Measurements from ENCODE around the gene RCC1.
"Not testable (repeated sequence)": the region's sequence is repeated elsewhere in the genome, so short reads cannot be mapped to it uniquely, and the experiment has no call there.

The RCC1 gene

GRCh38 chr1:28510970-28511440 is 5.2 kb downstream of the RCC1 start:
- no peak for DNase-seq (ENCODE audit: low read depth)
- in situ Hi-C loops (cut with HindIII; ENCODE audit: low sequenced_read_pairs) = no loop called here
- H3K4me3 ChIP-seq (ENCODE audit: low read depth, low read length) = no peak overlapping the region
- no peak for TF ChIP-seq CTCF (IDR thresholded peaks at IDR 0.05; ENCODE audit: low read depth, low read length, missing control alignments)

DNA sequence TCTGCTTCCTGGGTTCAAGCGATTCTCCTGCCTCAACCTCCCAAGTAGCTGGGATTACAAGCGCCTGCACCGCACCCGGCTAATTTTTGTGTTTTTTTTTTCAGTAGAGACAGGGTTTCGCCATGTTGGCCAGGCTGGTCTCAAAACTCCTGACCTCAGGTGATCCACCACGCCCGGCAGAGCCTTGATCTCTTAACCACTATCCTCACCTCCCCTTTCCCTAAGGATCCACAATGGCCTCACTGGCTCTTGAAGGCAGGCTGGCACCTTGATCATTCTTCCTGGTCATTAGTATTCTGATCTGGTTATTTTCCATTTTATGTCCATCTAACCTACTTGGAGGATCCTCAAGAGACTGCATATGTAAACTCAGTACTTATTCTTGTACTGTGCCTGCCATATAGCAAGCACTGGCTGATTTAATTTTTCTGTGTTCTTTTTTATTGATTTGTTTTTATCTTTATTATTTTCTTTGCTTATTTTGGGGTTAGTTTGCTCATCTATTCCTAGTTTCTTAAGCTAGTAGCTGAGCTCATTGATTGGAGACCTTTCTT is 6.3 kb downstream of the RCC1 start:
- TF ChIP-seq CTCF (IDR thresholded peaks at IDR 0.05; ENCODE audit: low read depth, low read length, missing control alignments) = no peak
- in situ Hi-C loops (cut with HindIII; ENCODE audit: low sequenced_read_pairs) = no loop called here
- no peak for DNase-seq (ENCODE audit: low read depth)
- H3K4me3 ChIP-seq (ENCODE audit: low read depth, low read length) = no peak overlapping the region

- DNase-seq (ENCODE audit: low read depth); in situ Hi-C loops (cut with HindIII; ENCODE audit: low sequenced_read_pairs); H3K4me3 ChIP-seq (ENCODE audit: low read depth, low read length): not testable (repeated sequence)
These were observed 8.6 kb downstream of the RCC1 start for GRCh38 chr1:28514445-28514933.

- no peak for TF ChIP-seq CTCF (IDR thresholded peaks at IDR 0.05; ENCODE audit: low read depth, low read length, missing control alignments)
- in situ Hi-C loops (cut with HindIII; ENCODE audit: low sequenced_read_pairs) = no loop called here
- no peak overlapping the region for H3K4me3 ChIP-seq (ENCODE audit: low read depth, low read length)
- DNase-seq (ENCODE audit: low read depth) = no peak
These were observed 10.7 kb downstream of the RCC1 start for GRCh38 chr1:28516518-28516956.

DNA sequence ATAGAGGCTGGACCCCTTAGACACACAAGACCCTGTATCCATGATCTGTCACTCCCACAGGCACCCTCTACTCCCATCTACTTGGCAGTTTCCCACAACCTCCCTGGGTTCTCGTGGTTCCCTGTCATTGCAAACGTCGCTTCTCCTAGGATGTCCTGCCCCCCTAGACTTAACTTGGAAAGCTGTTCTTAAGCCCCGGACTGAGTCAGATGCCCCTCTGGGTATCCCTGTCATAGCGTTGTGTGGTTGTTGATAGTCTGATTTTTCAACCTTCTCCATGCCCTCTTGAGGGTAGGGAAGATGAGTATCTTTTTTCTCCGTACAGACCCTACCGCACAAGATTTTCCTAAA is 11.8 kb downstream of the RCC1 start:
- in situ Hi-C loops (cut with HindIII; ENCODE audit: low sequenced_read_pairs) = no loop called here

GRCh38 chr1:28518000-28518744 is 12.3 kb downstream of the RCC1 start:
- peak; percentile 98 for TF ChIP-seq CTCF (IDR thresholded peaks at IDR 0.05; ENCODE audit: low read depth, low read length, missing control alignments)
- in situ Hi-C loops (cut with HindIII; ENCODE audit: low sequenced_read_pairs) = no loop called here
- DNase-seq (ENCODE audit: low read depth) = peak; percentile 55
- H3K4me3 ChIP-seq (ENCODE audit: low read depth, low read length) = peak overlapping the region; percentile 60

More for the DNA sequence above, 11.8 kb downstream of the RCC1 start:
- H3K4me3 ChIP-seq (ENCODE audit: low read depth, low read length) = peak overlapping the region; percentile 60
- no peak for TF ChIP-seq CTCF (IDR thresholded peaks at IDR 0.05; ENCODE audit: low read depth, low read length, missing control alignments)
- no peak for DNase-seq (ENCODE audit: low read depth)

DNA sequence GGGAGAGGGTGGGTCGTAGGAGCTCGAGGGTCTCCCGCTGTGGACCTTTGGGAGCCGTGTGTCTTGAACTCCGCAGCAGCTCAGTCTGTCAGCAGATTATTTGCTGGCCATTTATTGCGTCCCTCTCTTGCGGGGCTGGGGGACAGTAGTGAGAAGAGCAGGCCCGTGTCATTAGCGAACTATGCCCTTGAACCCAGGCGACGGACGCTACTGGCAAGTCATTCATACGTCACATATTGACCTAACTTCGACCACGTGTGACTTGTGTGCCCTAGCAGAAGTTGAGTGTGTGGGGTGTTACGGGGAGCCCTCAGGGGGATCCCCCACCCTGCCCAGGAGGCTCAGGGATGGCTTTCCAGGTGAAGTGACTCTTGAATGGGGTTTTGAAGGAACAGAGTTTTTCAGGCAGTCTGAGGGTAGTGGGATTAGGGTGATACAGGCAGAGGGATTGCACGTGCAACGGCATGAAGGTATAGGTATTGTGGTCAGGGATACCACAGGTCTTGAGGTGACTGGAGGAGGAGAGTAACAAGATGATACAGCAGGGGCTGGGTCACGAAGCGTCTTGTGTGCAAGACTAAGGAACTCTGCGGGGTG is 13.0 kb downstream of the RCC1 start:
- in situ Hi-C loops (cut with HindIII; ENCODE audit: low sequenced_read_pairs) = no loop called here
- no peak for TF ChIP-seq CTCF (IDR thresholded peaks at IDR 0.05; ENCODE audit: low read depth, low read length, missing control alignments)
- DNase-seq (ENCODE audit: low read depth) = no peak
- peak overlapping the region; percentile 60 for H3K4me3 ChIP-seq (ENCODE audit: low read depth, low read length)

All from astrocyte of the cerebellum (primary cell).